Liver (tissue), 9 donors: ENCODE data around the gene MED12L. TPM values are rescaled to one million over a fixed set of nuclear protein-coding genes. Genes with fewer than 3 reads are reported as not detected.

Experiments used
- DNase-seq: peaks from one replicate; pipeline ENCODE4 v3.0.0-alpha.2; 2017; ENCODE audit warnings: low spot score
- H3K27ac ChIP-seq, 2 donors: one replicate each; pipeline ENCODE4 v1.7.0; 2013; ENCODE audit warnings: inconsistent platforms in 2 of 2, low read length in 2 of 2, control low read depth in 1 of 2, low read depth in 1 of 2, mild to moderate bottlenecking in 1 of 2
- H3K27me3 ChIP-seq, 4 donors: one replicate each; pipeline versions ENCODE4 v1.6.1 to v1.7.0; 2013; ENCODE audit warnings: low read length in 3 of 4, inconsistent platforms in 1 of 4, mild to moderate bottlenecking in 1 of 4, moderate library complexity in 1 of 4; ENCODE audit not compliant: control insufficient read depth in 4 of 4, insufficient read depth in 4 of 4
- H3K36me3 ChIP-seq, 4 donors: one replicate each; pipeline versions ENCODE4 v1.6.1 to v1.7.0; 2013; ENCODE audit warnings: low read length in 3 of 4, mild to moderate bottlenecking in 3 of 4, low read depth in 1 of 4, moderate library complexity in 1 of 4; ENCODE audit not compliant: control insufficient read depth in 4 of 4, insufficient read depth in 3 of 4
- H3K4me1 ChIP-seq, 4 donors: one replicate each; pipeline versions ENCODE4 v1.6.1 to v1.7.0; 2013; ENCODE audit warnings: low read length in 3 of 4, mild to moderate bottlenecking in 3 of 4, moderate library complexity in 1 of 4; ENCODE audit not compliant: control insufficient read depth in 4 of 4, insufficient read depth in 4 of 4
- H3K4me3 ChIP-seq, 3 donors: one replicate each; pipeline versions ENCODE4 v1.6.1 to v1.7.0; 2013; ENCODE audit warnings: low read length in 3 of 3, control low read depth in 1 of 3, low read depth in 1 of 3, mild to moderate bottlenecking in 1 of 3
- H3K9ac ChIP-seq, 2 donors: one replicate each; pipeline ENCODE4 v1.7.0; 2013; ENCODE audit warnings: low read length in 2 of 2, mild to moderate bottlenecking in 2 of 2, moderate library complexity in 2 of 2, control low read depth in 1 of 2, low read depth in 1 of 2
- H3K9me3 ChIP-seq, 4 donors: one replicate each; pipeline versions ENCODE4 v1.6.1 to v1.7.0; 2013; ENCODE audit warnings: low read length in 3 of 4; ENCODE audit not compliant: control insufficient read depth in 4 of 4
- CTCF ChIP-seq: fragments of 150-350 bp; IDR thresholded peaks from 2 replicates; pipeline ENCODE4 v1.5.1; 2017; ENCODE audit warnings: improper control_type of control experiment, low read depth, low read length; ENCODE audit not compliant: missing input control
- EGR1 ChIP-seq, 2 donors: IDR thresholded peaks; 2 replicates each; pipeline ENCODE4 v1.6.1; 2016 to 2018; ENCODE audit warnings: antibody characterized with exemption in 2 of 2, low read depth in 2 of 2
- FOXA1 ChIP-seq: IDR thresholded peaks from 2 replicates; pipeline ENCODE4 v1.6.1; 2016; ENCODE audit warnings: antibody characterized with exemption
- FOXA2 ChIP-seq: IDR thresholded peaks from 2 replicates; pipeline ENCODE4 v1.6.1; 2016; ENCODE audit warnings: antibody characterized with exemption
- GABPA ChIP-seq, 2 donors: IDR thresholded peaks in 1 of 2; conservative IDR thresholded peaks in 1 of 2; 2 replicates each; pipeline ENCODE4 v1.6.1; 2016; ENCODE audit warnings: antibody characterized with exemption in 2 of 2, mild to moderate bottlenecking in 1 of 2, moderate library complexity in 1 of 2
- HNF4A ChIP-seq, 2 donors: conservative IDR thresholded peaks; 2 replicates each; pipeline ENCODE4 v1.6.1; 2016; ENCODE audit warnings: antibody characterized with exemption in 2 of 2, mild to moderate bottlenecking in 2 of 2
- HNF4G ChIP-seq: IDR thresholded peaks from 2 replicates; pipeline ENCODE4 v1.6.1; 2016; ENCODE audit warnings: antibody characterized with exemption
- JUND ChIP-seq, 2 donors: IDR thresholded peaks; 2 replicates each; pipeline ENCODE4 v1.6.1; 2016; ENCODE audit warnings: antibody characterized with exemption in 2 of 2
- NR2F2 ChIP-seq: IDR thresholded peaks from 2 replicates; pipeline ENCODE4 v1.6.1; 2016; ENCODE audit warnings: antibody characterized with exemption
- RAD21 ChIP-seq, 2 donors: IDR thresholded peaks; 2 replicates each; pipeline ENCODE4 v1.6.1; 2016; ENCODE audit warnings: antibody characterized with exemption in 2 of 2, mild to moderate bottlenecking in 2 of 2
- REST ChIP-seq: IDR thresholded peaks from 2 replicates; pipeline ENCODE4 v1.6.1; 2016; ENCODE audit warnings: antibody characterized with exemption, mild to moderate bottlenecking
- RXRA ChIP-seq, 2 donors: IDR thresholded peaks; 2 replicates each; pipeline ENCODE4 v1.6.1; 2017 to 2018; ENCODE audit warnings: antibody characterized with exemption in 2 of 2, mild to moderate bottlenecking in 1 of 2
- SP1 ChIP-seq: IDR thresholded peaks from 2 replicates; pipeline ENCODE4 v1.6.1; 2018; ENCODE audit warnings: antibody characterized with exemption, mild to moderate bottlenecking
- TAF1 ChIP-seq: conservative IDR thresholded peaks from 2 replicates; pipeline ENCODE4 v1.6.1; 2016; ENCODE audit warnings: antibody characterized with exemption, mild to moderate bottlenecking
- YY1 ChIP-seq: IDR thresholded peaks from 2 replicates; pipeline ENCODE4 v1.6.1; 2016; ENCODE audit warnings: antibody characterized with exemption, mild to moderate bottlenecking
- WGBS: extraction: QIAGEN DNeasy Blood & Tissue Kit; methylation state at CpG from one replicate; pipeline ENCODE4 v1.1.7; 2013; 5-methylcytosine and 5-hydroxymethylcytosine counted together
- polyA plus RNA-seq, 2 donors: library from polyadenylated mRNA; stranded (reverse) in 1 of 2; unstranded in 1 of 2; fragments of 200-250 nt in 1 of 2; fragments of >200 nt in 1 of 2; fragmentation: Nextera tagmentation in 1 of 2; extraction: Ambion mirVana in 1 of 2; gene quantifications; one replicate each; pipeline versions ENCODE4 v1.2.1 to v1.2.3, GENCODE V29; 2013 to 2015
- total RNA-seq, 2 donors: library from RNA; depleted of rRNA; stranded (reverse); fragments of >200 nt; gene quantifications; one replicate each; pipeline ENCODE4 v1.2.3, GENCODE V29; 2014
- TF ChIP-seq, protein P1 (sequence below): IDR thresholded peaks from 2 replicates; pipeline ENCODE4 v1.6.1; 2016; ENCODE audit warnings: antibody characterized with exemption
- TF ChIP-seq, protein P2 (sequence below): IDR thresholded peaks from 2 replicates; pipeline ENCODE4 v1.6.1; 2016; ENCODE audit warnings: antibody characterized with exemption
- TF ChIP-seq, protein P3 (sequence below): IDR thresholded peaks from 2 replicates; pipeline ENCODE4 v1.6.1; 2016; ENCODE audit warnings: antibody characterized with exemption
- donor health status: healthy.
- donor health status: healthy.
- donor health status: healthy.
- donor health status: healthy.
- donor health status: healthy.

The MED12L gene
- total and polyA plus RNA-seq, 4 donors, result 0.02 to 2.1 (median 0.49) TPM

GRCh38 chr3:151219056-151219455 is 133.6 kb downstream of the MED12L start:
- no peak for TF ChIP-seq JUND (IDR thresholded peaks at IDR 0.05)
- no peak for TF ChIP-seq CTCF
- no peak for TF ChIP-seq RXRA (IDR thresholded peaks at IDR 0.05)
- TF ChIP-seq REST, result no peak
- TF ChIP-seq GABPA (IDR thresholded peaks at IDR 0.05 in 1 of 2, conservative IDR thresholded peaks at IDR 0.05 in 1 of 2), result no peak
- no peak for TF ChIP-seq FOXA1
- TF ChIP-seq TAF1, result no peak
- TF ChIP-seq, protein P1, sequence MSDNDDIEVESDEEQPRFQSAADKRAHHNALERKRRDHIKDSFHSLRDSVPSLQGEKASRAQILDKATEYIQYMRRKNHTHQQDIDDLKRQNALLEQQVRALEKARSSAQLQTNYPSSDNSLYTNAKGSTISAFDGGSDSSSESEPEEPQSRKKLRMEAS, result no peak
- TF ChIP-seq, protein P2, sequence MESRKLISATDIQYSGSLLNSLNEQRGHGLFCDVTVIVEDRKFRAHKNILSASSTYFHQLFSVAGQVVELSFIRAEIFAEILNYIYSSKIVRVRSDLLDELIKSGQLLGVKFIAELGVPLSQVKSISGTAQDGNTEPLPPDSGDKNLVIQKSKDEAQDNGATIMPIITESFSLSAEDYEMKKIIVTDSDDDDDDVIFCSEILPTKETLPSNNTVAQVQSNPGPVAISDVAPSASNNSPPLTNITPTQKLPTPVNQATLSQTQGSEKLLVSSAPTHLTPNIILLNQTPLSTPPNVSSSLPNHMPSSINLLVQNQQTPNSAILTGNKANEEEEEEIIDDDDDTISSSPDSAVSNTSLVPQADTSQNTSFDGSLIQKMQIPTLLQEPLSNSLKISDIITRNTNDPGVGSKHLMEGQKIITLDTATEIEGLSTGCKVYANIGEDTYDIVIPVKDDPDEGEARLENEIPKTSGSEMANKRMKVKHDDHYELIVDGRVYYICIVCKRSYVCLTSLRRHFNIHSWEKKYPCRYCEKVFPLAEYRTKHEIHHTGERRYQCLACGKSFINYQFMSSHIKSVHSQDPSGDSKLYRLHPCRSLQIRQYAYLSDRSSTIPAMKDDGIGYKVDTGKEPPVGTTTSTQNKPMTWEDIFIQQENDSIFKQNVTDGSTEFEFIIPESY, result no peak
- TF ChIP-seq HNF4G, result no peak
- no peak for TF ChIP-seq HNF4A (conservative IDR thresholded peaks at IDR 0.05)
- TF ChIP-seq NR2F2, result no peak
- TF ChIP-seq FOXA2, result no peak
- no peak for TF ChIP-seq YY1
- no peak for TF ChIP-seq RAD21 (IDR thresholded peaks at IDR 0.05)
- no peak for TF ChIP-seq EGR1 (IDR thresholded peaks at IDR 0.05; ENCODE audit: low read depth in 2 of 2)
- no peak for TF ChIP-seq SP1
- TF ChIP-seq, protein P3, sequence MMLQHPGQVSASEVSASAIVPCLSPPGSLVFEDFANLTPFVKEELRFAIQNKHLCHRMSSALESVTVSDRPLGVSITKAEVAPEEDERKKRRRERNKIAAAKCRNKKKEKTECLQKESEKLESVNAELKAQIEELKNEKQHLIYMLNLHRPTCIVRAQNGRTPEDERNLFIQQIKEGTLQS, result no peak
- H3K4me1 ChIP-seq, result peaks cover 0 to 7% (median 3%) of the 10 kb centered on the region in 4 donors
- WGBS, result 75% methylated on average over 1 of the region's 1 CpG
- no peaks in the 10 kb centered on the region for H3K36me3 ChIP-seq
- H3K27me3 ChIP-seq, result no peaks in the 10 kb centered on the region
- no peak for DNase-seq
- H3K27ac ChIP-seq, result no peak overlapping the region
- no peak overlapping the region for H3K4me3 ChIP-seq
- H3K9ac ChIP-seq, result no peak overlapping the region
- H3K9me3 ChIP-seq, result no peaks in the 10 kb centered on the region
